ENCODE data around the gene GNAS. TPM values are rescaled to one million over a fixed set of nuclear protein-coding genes. Genes with fewer than 3 reads are reported as not detected.

GNAS gene
- total and polyA plus RNA-seq, 9 of the 15 experiments (the other 6 are each of a cell fraction or from before 2014, with no cell fraction given) = 128 to 648 (median 266) TPM

GRCh38 chr20:58953050-58953449 is 100.5 kb downstream of the GNAS start:
- H3K27ac ChIP-seq (ENCODE audit: extremely low read depth, low read depth, low read length) = no peak overlapping the region
- POLR2A ChIA-PET = no interaction called here
- no peak overlapping the region for H3K9ac ChIP-seq (ENCODE audit: insufficient read depth in 1 of 2, low read depth in 2 of 2, low read length in 2 of 2)
- H3K9me3 ChIP-seq (replicated peaks; ENCODE audit: control insufficient read depth, insufficient read depth, low read depth, low read length) = no peaks in the 10 kb centered on the region
- H3K4me2 ChIP-seq (ENCODE audit: insufficient read depth, low read length) = no peak overlapping the region
- no peaks in the 10 kb centered on the region for H4K20me1 ChIP-seq (replicated peaks; ENCODE audit: control insufficient read depth, insufficient read depth, low read length)
- CTCF ChIA-PET (ENCODE audit: low intra/inter-chr PET ratio) = no interaction called here
- in situ Hi-C loops (cut with MboI) (no loop called here), intact Hi-C loops (cut with micrococcal nuclease) (no loop called here)
- no peaks in the 10 kb centered on the region for H3K36me3 ChIP-seq (ENCODE audit: control insufficient read depth, insufficient read depth, low read length)
- H3K4me3 ChIP-seq = no peak overlapping the region
- TF ChIP-seq ZNF316 (IDR thresholded peaks at IDR 0.05) = peak; percentile 79
- TF ChIP-seq DNMT1 (IDR thresholded peaks at IDR 0.05) = no peak
- TF ChIP-seq C11orf30 (IDR thresholded peaks at IDR 0.05; ENCODE audit: low read depth) = peak; percentile 19; the same call in 1 of the 2 replicates
- no peaks in the 10 kb centered on the region for H3K79me2 ChIP-seq (ENCODE audit: control insufficient read depth, insufficient read depth, low read length)
- DNase-seq (ENCODE audit: extremely low read depth in 1 of 4, low spot score in 3 of 4) = no peak
- no peak overlapping the region for H2AFZ ChIP-seq (ENCODE audit: low read depth, low read length)
- no peaks in the 10 kb centered on the region for H3K9me1 ChIP-seq (ENCODE audit: control insufficient read depth, insufficient read depth, low read length)
- ATAC-seq = no peak
- BruUV-seq (replicated peaks) = no TSS peak
- FAIRE-seq = no peak
- peaks cover 18% of the 10 kb centered on the region in 2 experiments for H3K27me3 ChIP-seq (ENCODE audit: control insufficient read depth in 2 of 2, insufficient read depth in 2 of 2, low read length in 2 of 2)
- H3K4me1 ChIP-seq (replicated peaks in 1 of 2; ENCODE audit: control insufficient read depth in 2 of 2, insufficient read depth in 2 of 2, low read length in 2 of 2) = peaks cover 0 to 4% of the 10 kb centered on the region in 2 experiments; a peak in 1 of 5 replicates

- H3K4me1 ChIP-seq (replicated peaks in 1 of 2; ENCODE audit: control insufficient read depth in 2 of 2, insufficient read depth in 2 of 2, low read length in 2 of 2) = no peaks in the 10 kb centered on the region
- H3K79me2 ChIP-seq (ENCODE audit: control insufficient read depth, insufficient read depth, low read length) = no peaks in the 10 kb centered on the region
- no peaks in the 10 kb centered on the region for H4K20me1 ChIP-seq (replicated peaks; ENCODE audit: control insufficient read depth, insufficient read depth, low read length)
- in situ Hi-C loops (cut with MboI) (no loop called here), intact Hi-C loops (cut with micrococcal nuclease) (no loop called here)
- peaks cover under 1 to 6% of the 10 kb centered on the region in 2 experiments; a peak in 4 of 5 replicates for H3K27me3 ChIP-seq (ENCODE audit: control insufficient read depth in 2 of 2, insufficient read depth in 2 of 2, low read length in 2 of 2)
- no peak overlapping the region for H3K9ac ChIP-seq (ENCODE audit: insufficient read depth in 1 of 2, low read depth in 2 of 2, low read length in 2 of 2)
- FAIRE-seq (no peak), ATAC-seq (no peak), DNase-seq (ENCODE audit: extremely low read depth in 1 of 4, low spot score in 3 of 4) (no peak)
- POLR2A ChIA-PET = interaction anchor here (0.6 kb wide), 1 partner anchor 38 kb away, joined by 3 read pairs; no protein-coding TSS in a partner anchor
- 56% methylated on average over 8 of the region's 8 CpGs for WGBS (ENCODE audit: insufficient coverage, low coverage, missing lambda C conversion rate)
- H3K9me1 ChIP-seq (ENCODE audit: control insufficient read depth, insufficient read depth, low read length) = no peaks in the 10 kb centered on the region
- H3K36me3 ChIP-seq (ENCODE audit: control insufficient read depth, insufficient read depth, low read length) = no peaks in the 10 kb centered on the region
- no peak overlapping the region for H3K4me2 ChIP-seq (ENCODE audit: insufficient read depth, low read length)
- H2AFZ ChIP-seq (ENCODE audit: low read depth, low read length) = no peak overlapping the region
- H3K4me3 ChIP-seq = no peak overlapping the region
- BruUV-seq (replicated peaks) = no TSS peak
- H3K9me3 ChIP-seq (replicated peaks; ENCODE audit: control insufficient read depth, insufficient read depth, low read depth, low read length) = no peaks in the 10 kb centered on the region
- H3K27ac ChIP-seq (ENCODE audit: extremely low read depth, low read depth, low read length) = no peak overlapping the region
- CTCF ChIA-PET (ENCODE audit: low intra/inter-chr PET ratio) = no interaction called here
- TF ChIP-seq STAT5A (IDR thresholded peaks at IDR 0.05; ENCODE audit: borderline replicate concordance, low read length) (no peak), RCOR1 (IDR thresholded peaks at IDR 0.05; ENCODE audit: borderline replicate concordance in 1 of 2, low read depth in 2 of 2, low read length in 2 of 2) (no peak), PTRF (tag; IDR thresholded peaks at IDR 0.05) (no peak), SP2 (IDR thresholded peaks at IDR 0.05; ENCODE audit: extremely low read depth, low read depth, low read length, poor library complexity, severe bottlenecking) (no peak), ZNF717 (CRISPR knock-in tag; IDR thresholded peaks at IDR 0.05) (no peak), SRF (CRISPR knock-in tag; IDR thresholded peaks at IDR 0.05) (no peak), ZNF133 (CRISPR knock-in tag; IDR thresholded peaks at IDR 0.05) (no peak), RFX7 (CRISPR knock-in tag; IDR thresholded peaks at IDR 0.05) (no peak), E4F1 (CRISPR knock-in tag; IDR thresholded peaks at IDR 0.05; ENCODE audit: borderline replicate concordance) (no peak), SPI1 (IDR thresholded peaks at IDR 0.05; ENCODE audit: borderline replicate concordance, low read depth, low read length) (no peak)
- TF ChIP-seq, protein P1, sequence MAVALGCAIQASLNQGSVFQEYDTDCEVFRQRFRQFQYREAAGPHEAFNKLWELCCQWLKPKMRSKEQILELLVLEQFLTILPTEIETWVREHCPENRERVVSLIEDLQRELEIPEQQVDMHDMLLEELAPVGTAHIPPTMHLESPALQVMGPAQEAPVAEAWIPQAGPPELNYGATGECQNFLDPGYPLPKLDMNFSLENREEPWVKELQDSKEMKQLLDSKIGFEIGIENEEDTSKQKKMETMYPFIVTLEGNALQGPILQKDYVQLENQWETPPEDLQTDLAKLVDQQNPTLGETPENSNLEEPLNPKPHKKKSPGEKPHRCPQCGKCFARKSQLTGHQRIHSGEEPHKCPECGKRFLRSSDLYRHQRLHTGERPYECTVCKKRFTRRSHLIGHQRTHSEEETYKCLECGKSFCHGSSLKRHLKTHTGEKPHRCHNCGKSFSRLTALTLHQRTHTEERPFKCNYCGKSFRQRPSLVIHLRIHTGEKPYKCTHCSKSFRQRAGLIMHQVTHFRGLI (CRISPR knock-in tag; IDR thresholded peaks at IDR 0.05) = no peak
These were observed 103.6 kb downstream of the GNAS start for GRCh38 chr20:58956078-58956477.
